Measurements from ENCODE around the gene SRP14.

SRP14 gene

GRCh38 chr15:39990706-39991105, 48.3 kb downstream of the SRP14 start:
- in situ Hi-C loops (cut with MboI; ENCODE audit: low sequenced_read_pairs): no loop called here

- in situ Hi-C loops (cut with MboI; ENCODE audit: low sequenced_read_pairs): no loop called here
Measured at GRCh38 chr15:39987821-39988220, 51.2 kb downstream of the SRP14 start.

All from hTERT RPE-1 (cell line).